CD4-positive, alpha-beta T cell (primary cell): Measurements from ENCODE around the gene ELANE. TPM values are rescaled to one million over a fixed set of nuclear protein-coding genes. Genes with fewer than 3 reads are reported as not detected.

Source experiments
- ATAC-seq: fragments of 200-7000 bp; cut with Tn5 transposase; one replicate; pipeline ENCODE4 v1.10.0; 2022; ENCODE audit warnings: mild to moderate bottlenecking; ENCODE audit not compliant: poor library complexity
- CTCF ChIA-PET: fragments of 350-600 bp; sonication (Branson Sonifier 250); formaldehyde crosslinking; loops from one replicate; lab custom pipeline; 2021; ENCODE audit warnings: antibody characterized with exemption, inconsistent platforms; lab: Charles Lee
- POLR2A ChIA-PET: fragments of 350-600 bp; sonication (Branson Sonifier 250); formaldehyde crosslinking; loops from one replicate; lab custom pipeline; 2021; ENCODE audit warnings: antibody characterized with exemption, inconsistent platforms; lab: Charles Lee
- DNase-seq, 14 experiments: peaks; one replicate each; pipeline ENCODE4 v3.0.0-alpha.2; 2013 to 2020; ENCODE audit warnings: mixed read lengths in 2 of 14
- H3K27ac ChIP-seq, 2 donors: one replicate each; pipeline versions ENCODE4 v1.5.1 to v1.7.0; 2013; ENCODE audit warnings: low read length in 2 of 2, low read depth in 1 of 2, mild to moderate bottlenecking in 1 of 2
- H3K27me3 ChIP-seq, 2 experiments: 1 replicate in 1 of 2; 2 replicates in 1 of 2; pipeline versions ENCODE4 v1.6.1 to v1.7.0; 2013; ENCODE audit warnings: low read length in 2 of 2, control low read depth in 1 of 2, mild to moderate bottlenecking in 1 of 2, moderate library complexity in 1 of 2; ENCODE audit not compliant: insufficient read depth in 2 of 2, control insufficient read depth in 1 of 2
- H3K36me3 ChIP-seq: one replicate; pipeline ENCODE4 v1.6.1; 2013; ENCODE audit warnings: low read length, control low read depth; ENCODE audit not compliant: insufficient read depth
- H3K4me1 ChIP-seq: one replicate; pipeline ENCODE4 v1.6.1; 2013; ENCODE audit warnings: low read length, control low read depth; ENCODE audit not compliant: insufficient read depth
- H3K4me3 ChIP-seq: one replicate; pipeline ENCODE4 v1.5.1; 2013; ENCODE audit warnings: mild to moderate bottlenecking, low read length, moderate library complexity
- H3K9me3 ChIP-seq, 2 experiments: 1 replicate in 1 of 2; 2 replicates in 1 of 2; pipeline versions ENCODE4 v1.6.1 to v1.7.0; 2013; ENCODE audit warnings: low read length in 2 of 2, mild to moderate bottlenecking in 2 of 2, control low read depth in 1 of 2, moderate library complexity in 1 of 2; ENCODE audit not compliant: control insufficient read depth in 1 of 2, insufficient read depth in 1 of 2
- H3K27ac Mint-ChIP-seq: one replicate; pipeline ENCODE4 v1.8.0; 2020; ENCODE audit warnings: mixed read lengths
- H3K27me3 Mint-ChIP-seq: one replicate; pipeline ENCODE4 v1.8.0; 2021; ENCODE audit warnings: mixed read lengths
- H3K36me3 Mint-ChIP-seq: one replicate; pipeline ENCODE4 v1.8.0; 2021; ENCODE audit warnings: low read depth, mixed read lengths
- H3K4me1 Mint-ChIP-seq: one replicate; pipeline ENCODE4 v1.8.0; 2021; ENCODE audit warnings: low read depth, mixed read lengths
- H3K4me3 Mint-ChIP-seq: one replicate; pipeline ENCODE4 v1.8.0; 2020; ENCODE audit warnings: mild to moderate bottlenecking, mixed read lengths
- H3K9me3 Mint-ChIP-seq: one replicate; pipeline ENCODE4 v1.8.0; 2020; ENCODE audit warnings: mixed read lengths
- CTCF ChIP-seq: fragments of 200-600 bp; IDR thresholded peaks from one replicate; pipeline ENCODE4 v1.8.0; 2022; ENCODE audit warnings: antibody characterized with exemption, mild to moderate bottlenecking
- intact Hi-C, 2 experiments: fragments of 100-400 bp; cut with DNase I in 1 of 2; cut with micrococcal nuclease in 1 of 2; formaldehyde crosslinking; loops; one replicate each; pipeline versions ENCODE4 v1.15.1 to v1.9.0; 2023 to 2025; cut with DNase I, micrococcal nuclease
- total RNA-seq, 174 experiments: library from RNA in 2 of 174; stranded (reverse) in 2 of 174; gene quantifications; one replicate each; pipeline ENCODE4 v1.2.3 and lab custom pipeline; 2021 to 2026

Gene ELANE
- total RNA-seq, 2 experiments from 2014 or later, result not detected

GRCh38 chr19:805600-806550 is 46.2 kb upstream of the ELANE start:
- CTCF ChIA-PET, result no interaction called here
- no peak overlapping the region for H3K4me3 ChIP-seq
- ATAC-seq, result no peak
- Mint-ChIP-seq H3K4me1 (peaks cover 34% of the 10 kb centered on the region), H3K9me3 (no peaks in the 10 kb centered on the region), H3K36me3 (peaks cover 57% of the 10 kb centered on the region), H3K27me3 (no peaks in the 10 kb centered on the region), H3K27ac (no peak overlapping the region), H3K4me3 (no peak overlapping the region)
- no peak overlapping the region for H3K27ac ChIP-seq
- peaks cover 0 to 4% of the 10 kb centered on the region in 2 experiments for H3K9me3 ChIP-seq
- intact Hi-C loops, result no loop called here
- no peaks in the 10 kb centered on the region for H3K27me3 ChIP-seq
- POLR2A ChIA-PET, result no interaction called here
- peaks cover 86% of the 10 kb centered on the region for H3K36me3 ChIP-seq
- no peak for TF ChIP-seq CTCF
- H3K4me1 ChIP-seq, result peaks cover 40% of the 10 kb centered on the region
- no peak for DNase-seq

DNA sequence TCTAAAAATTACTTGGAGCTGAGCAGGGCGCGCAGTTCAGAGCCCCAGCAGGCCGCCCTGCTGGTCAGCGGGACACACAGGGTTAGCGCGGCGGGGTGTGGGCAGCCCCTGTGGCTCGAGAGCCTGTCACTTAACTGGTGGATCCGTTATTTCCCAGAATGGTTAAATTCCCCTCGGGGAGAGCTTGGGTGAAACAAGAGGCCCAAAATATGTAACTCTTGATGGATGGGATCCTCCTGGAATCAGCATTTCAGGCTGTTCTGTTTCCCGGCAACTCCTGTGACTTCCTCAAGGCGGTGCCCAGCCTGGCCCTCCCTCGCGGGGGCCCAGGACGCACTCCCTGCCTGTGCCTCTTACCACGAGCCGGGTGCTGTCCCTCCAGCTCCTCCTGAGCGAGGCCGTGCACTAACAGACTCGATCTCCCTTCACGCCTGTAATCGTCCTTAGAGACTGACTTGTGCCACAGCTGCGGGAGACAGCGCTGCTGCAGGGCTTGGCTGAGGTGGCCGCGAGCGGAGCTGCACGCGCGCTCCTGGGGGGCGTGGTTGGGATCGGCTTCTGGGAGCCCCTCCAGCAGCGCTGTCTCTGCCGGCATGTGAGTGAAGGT is 45.2 kb upstream of the ELANE start:
- peaks cover 30% of the 10 kb centered on the region for H3K4me1 ChIP-seq
- CTCF ChIA-PET, result no interaction called here
- peaks cover 0 to 9% of the 10 kb centered on the region in 2 experiments for H3K9me3 ChIP-seq
- TF ChIP-seq CTCF, result no peak
- ATAC-seq, result no peak
- intact Hi-C loops, result no loop called here
- H3K4me3 ChIP-seq, result no peak overlapping the region
- Mint-ChIP-seq H3K9me3 (no peaks in the 10 kb centered on the region), H3K4me3 (peak overlapping the region; percentile 52), H3K4me1 (peaks cover 25% of the 10 kb centered on the region), H3K27ac (peak overlapping the region; percentile 58), H3K36me3 (peaks cover 61% of the 10 kb centered on the region), H3K27me3 (no peaks in the 10 kb centered on the region)
- POLR2A ChIA-PET, result no interaction called here
- no peak for DNase-seq
- no peak overlapping the region for H3K27ac ChIP-seq
- peaks cover 88% of the 10 kb centered on the region for H3K36me3 ChIP-seq
- H3K27me3 ChIP-seq, result no peaks in the 10 kb centered on the region

DNA sequence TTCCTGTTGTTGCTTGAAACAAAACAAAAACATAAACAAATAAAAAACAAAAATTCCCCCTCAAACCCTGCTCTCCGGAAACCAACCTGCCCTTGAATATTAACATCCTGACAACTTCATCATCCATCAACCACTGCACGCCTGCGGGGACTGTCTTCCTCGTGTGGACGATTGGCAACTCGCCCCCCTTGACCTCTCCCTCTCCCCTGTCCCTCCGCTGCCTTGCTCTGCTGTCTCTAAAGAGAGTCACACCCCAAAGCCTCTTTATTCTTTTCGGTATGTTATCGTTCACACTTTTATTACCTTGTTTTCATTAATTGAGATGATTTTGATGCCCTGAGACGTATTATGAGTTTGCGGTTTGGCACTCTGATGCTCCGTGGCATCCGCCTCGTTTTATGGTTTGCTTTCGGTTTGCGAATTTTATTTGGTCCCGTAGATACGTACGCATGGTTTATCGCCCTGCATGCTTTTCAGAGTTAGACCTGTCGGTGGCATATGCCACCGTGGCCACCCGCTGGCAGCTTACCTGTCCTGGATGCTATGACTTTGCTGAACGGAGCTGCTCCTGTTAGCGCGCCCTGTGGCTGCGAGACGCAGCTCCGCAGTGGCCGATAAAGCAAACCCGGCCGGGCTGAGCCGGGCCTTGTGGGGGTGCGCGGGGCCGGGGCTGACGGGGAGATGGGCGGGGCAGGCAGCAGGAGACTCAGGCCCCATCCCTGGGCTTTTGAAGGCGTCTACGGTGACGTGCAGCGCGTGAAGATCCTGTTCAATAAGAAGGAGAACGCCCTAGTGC is 44.3 kb upstream of the ELANE start:
- Histone ChIP-seq H3K4me3 (no peak overlapping the region), H3K9me3 (peaks cover 0 to 11% of the 10 kb centered on the region in 2 experiments), H3K4me1 (peaks cover 21% of the 10 kb centered on the region), H3K27me3 (no peaks in the 10 kb centered on the region), H3K27ac (no peak overlapping the region), H3K36me3 (peaks cover 86% of the 10 kb centered on the region)
- no peak for DNase-seq
- POLR2A ChIA-PET, result no interaction called here
- Mint-ChIP-seq H3K27me3 (no peaks in the 10 kb centered on the region), H3K4me1 (peaks cover 16% of the 10 kb centered on the region), H3K9me3 (no peaks in the 10 kb centered on the region), H3K36me3 (peaks cover 58% of the 10 kb centered on the region), H3K4me3 (peak overlapping the region; percentile 52), H3K27ac (peak overlapping the region; percentile 58)
- TF ChIP-seq CTCF, result no peak
- ATAC-seq, result no peak
- intact Hi-C loops, result no loop called here
- CTCF ChIA-PET, result no interaction called here
